Measurements from ENCODE around the gene IL17RA.

Gene IL17RA

DNA sequence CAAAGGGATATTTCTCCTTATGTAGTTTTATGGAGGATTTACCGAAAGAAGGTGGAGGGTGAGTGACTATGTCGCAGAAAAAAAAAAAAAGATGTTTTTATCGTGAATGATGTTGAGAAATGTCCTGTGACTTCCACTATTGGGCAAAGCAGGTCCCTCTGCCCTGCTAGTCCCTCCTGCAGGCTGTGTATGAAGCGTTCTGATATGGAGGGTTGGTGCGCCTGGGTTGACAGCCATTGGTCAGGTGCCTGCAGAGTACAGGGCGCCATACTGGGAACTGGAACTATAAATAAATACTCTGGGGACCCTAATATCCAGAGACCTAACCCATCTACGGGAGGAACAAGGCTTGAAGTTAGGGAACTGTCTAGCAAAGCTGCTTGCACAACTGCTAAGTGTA, 1.5 kb downstream of the IL17RA start:
- Histone ChIP-seq H3K79me1 (ENCODE audit: low read length) (peaks cover 7% of the 10 kb centered on the region), H3K4ac (ENCODE audit: low read depth, low read length) (no peak overlapping the region), H3K4me2 (ENCODE audit: low read length) (peak overlapping the region; percentile 79), H3K27me3 (ENCODE audit: insufficient read depth, low read length, poor library complexity) (no peaks in the 10 kb centered on the region), H2BK120ac (ENCODE audit: low read depth, low read length) (no peak overlapping the region), H2AK5ac (ENCODE audit: low read length) (no peak overlapping the region), H3K4me1 (ENCODE audit: control insufficient read depth, low read depth, low read length) (no peaks in the 10 kb centered on the region), H3K23ac (ENCODE audit: low read length) (no peak overlapping the region), H2BK5ac (ENCODE audit: low read length) (no peak overlapping the region), H3K79me2 (ENCODE audit: control insufficient read depth, insufficient read depth, low read length) (peaks cover 3% of the 10 kb centered on the region), H4K5ac (ENCODE audit: low read length) (no peak overlapping the region), H2BK15ac (replicated peaks; ENCODE audit: low read depth) (no peak overlapping the region), H3K56ac (ENCODE audit: low read length) (no peak overlapping the region), H3K9ac (ENCODE audit: low read length) (peak overlapping the region; percentile 89), H3K27ac (ENCODE audit: low read depth, low read length) (no peak overlapping the region), H3K36me3 (ENCODE audit: control insufficient read depth, insufficient read depth, low read length) (no peaks in the 10 kb centered on the region), H3K18ac (ENCODE audit: low read length) (no peak overlapping the region), H3K4me3 (ENCODE audit: low read length) (no peak overlapping the region), H4K8ac (ENCODE audit: low read depth, low read length) (no peak overlapping the region)
- DNase-seq, result no peak
- no CpG with 5 or more reads among the region's 7 CpGs for WGBS (ENCODE audit: extremely low coverage, insufficient coverage, low lambda C conversion rate)

DNA sequence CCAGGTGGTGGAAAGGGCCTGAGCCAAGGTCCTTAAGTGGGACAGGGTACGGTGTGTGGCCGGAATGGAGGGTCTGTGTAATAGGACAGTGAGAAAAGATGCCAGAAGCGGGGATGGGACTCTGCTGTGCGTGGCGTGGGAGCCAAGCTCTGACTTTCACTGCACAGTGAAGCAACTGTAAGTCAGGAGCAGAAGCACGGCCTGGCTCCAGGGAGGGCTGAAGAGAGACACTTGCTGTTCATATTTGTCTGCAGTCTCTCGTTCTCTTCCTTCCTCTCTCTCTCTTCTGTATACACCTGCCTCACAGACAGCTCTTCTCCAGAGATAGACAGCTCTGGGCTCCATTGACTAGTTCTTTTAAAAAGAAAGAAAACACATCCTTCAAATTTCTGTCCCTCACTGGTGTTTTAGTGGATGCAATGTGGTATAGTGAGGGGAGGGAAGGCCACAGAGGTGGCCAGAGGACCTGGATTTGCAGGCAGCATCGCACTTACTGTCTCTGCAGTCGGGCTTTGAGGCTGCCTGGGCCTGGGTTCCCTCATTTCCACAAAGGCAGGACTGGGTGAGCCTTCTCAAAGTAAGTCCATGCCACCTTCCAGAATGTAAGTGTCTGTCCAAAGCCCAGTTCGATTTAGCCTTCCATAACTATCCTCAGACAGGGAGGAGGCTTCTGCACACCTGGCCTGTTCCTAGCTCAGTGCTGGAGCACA, 2.1 kb downstream of the IL17RA start:
- no peak overlapping the region for H3K27ac ChIP-seq (ENCODE audit: low read depth, low read length)
- no peaks in the 10 kb centered on the region for H3K36me3 ChIP-seq (ENCODE audit: control insufficient read depth, insufficient read depth, low read length)
- no peak overlapping the region for H2BK5ac ChIP-seq (ENCODE audit: low read length)
- no peak overlapping the region for H3K56ac ChIP-seq (ENCODE audit: low read length)
- peaks cover 7% of the 10 kb centered on the region for H3K79me1 ChIP-seq (ENCODE audit: low read length)
- H2BK15ac ChIP-seq (replicated peaks; ENCODE audit: low read depth), result no peak overlapping the region
- H3K18ac ChIP-seq (ENCODE audit: low read length), result no peak overlapping the region
- H3K4me3 ChIP-seq (ENCODE audit: low read length), result no peak overlapping the region
- H3K4ac ChIP-seq (ENCODE audit: low read depth, low read length), result no peak overlapping the region
- DNase-seq, result no peak
- H4K5ac ChIP-seq (ENCODE audit: low read length), result no peak overlapping the region
- WGBS (ENCODE audit: extremely low coverage, insufficient coverage, low lambda C conversion rate), result no CpG with 5 or more reads among the region's 10 CpGs
- no peak overlapping the region for H4K8ac ChIP-seq (ENCODE audit: low read depth, low read length)
- H2BK120ac ChIP-seq (ENCODE audit: low read depth, low read length), result no peak overlapping the region
- H3K27me3 ChIP-seq (ENCODE audit: insufficient read depth, low read length, poor library complexity), result no peaks in the 10 kb centered on the region
- H3K23ac ChIP-seq (ENCODE audit: low read length), result peak overlapping the region; percentile 66
- no peak overlapping the region for H2AK5ac ChIP-seq (ENCODE audit: low read length)
- no peak overlapping the region for H3K4me2 ChIP-seq (ENCODE audit: low read length)
- no peaks in the 10 kb centered on the region for H3K4me1 ChIP-seq (ENCODE audit: control insufficient read depth, low read depth, low read length)
- H3K79me2 ChIP-seq (ENCODE audit: control insufficient read depth, insufficient read depth, low read length), result peaks cover 3% of the 10 kb centered on the region
- no peak overlapping the region for H3K9ac ChIP-seq (ENCODE audit: low read length)

DNA sequence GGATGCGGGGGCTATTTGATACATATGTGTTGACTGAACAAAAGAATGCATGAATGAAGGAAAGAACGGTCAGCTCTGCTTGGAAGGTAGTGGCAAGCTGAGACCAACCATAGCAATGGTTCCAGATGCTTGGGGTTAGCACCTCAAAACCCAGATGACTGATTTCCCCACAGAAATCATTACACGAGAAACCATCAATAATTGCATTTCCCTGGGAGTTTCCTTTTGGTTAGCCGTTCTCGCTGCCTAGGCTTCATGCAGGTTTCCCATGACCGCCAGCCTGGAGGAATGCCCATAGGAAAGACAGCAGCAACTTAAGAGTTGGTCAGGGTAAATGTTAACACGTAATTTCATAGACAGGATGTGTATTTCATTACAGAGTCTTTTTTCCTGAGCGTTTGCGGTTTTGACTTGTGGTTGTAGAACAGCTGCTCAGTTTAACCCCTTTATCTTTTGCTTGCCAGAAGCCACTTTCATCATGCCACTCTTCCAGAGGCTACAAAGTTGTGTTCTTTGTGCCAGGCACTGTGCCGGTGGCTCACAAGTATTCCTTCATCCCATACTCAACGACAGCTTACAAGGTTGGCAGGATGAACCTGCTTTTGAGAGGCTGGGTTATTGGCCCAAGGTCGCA, 2.8 kb downstream of the IL17RA start:
- Histone ChIP-seq H3K4me1 (ENCODE audit: control insufficient read depth, low read depth, low read length) (no peaks in the 10 kb centered on the region), H3K27me3 (ENCODE audit: insufficient read depth, low read length, poor library complexity) (no peaks in the 10 kb centered on the region), H4K8ac (ENCODE audit: low read depth, low read length) (no peak overlapping the region), H2AK5ac (ENCODE audit: low read length) (no peak overlapping the region), H3K9ac (ENCODE audit: low read length) (no peak overlapping the region), H4K5ac (ENCODE audit: low read length) (no peak overlapping the region), H3K23ac (ENCODE audit: low read length) (peak overlapping the region; percentile 66), H3K18ac (ENCODE audit: low read length) (no peak overlapping the region), H3K56ac (ENCODE audit: low read length) (no peak overlapping the region), H3K36me3 (ENCODE audit: control insufficient read depth, insufficient read depth, low read length) (no peaks in the 10 kb centered on the region), H2BK120ac (ENCODE audit: low read depth, low read length) (no peak overlapping the region), H3K4me3 (ENCODE audit: low read length) (no peak overlapping the region), H3K4me2 (ENCODE audit: low read length) (no peak overlapping the region), H3K4ac (ENCODE audit: low read depth, low read length) (no peak overlapping the region), H2BK5ac (ENCODE audit: low read length) (no peak overlapping the region), H3K79me1 (ENCODE audit: low read length) (peaks cover 7% of the 10 kb centered on the region), H3K79me2 (ENCODE audit: control insufficient read depth, insufficient read depth, low read length) (peaks cover 3% of the 10 kb centered on the region), H3K27ac (ENCODE audit: low read depth, low read length) (no peak overlapping the region), H2BK15ac (replicated peaks; ENCODE audit: low read depth) (no peak overlapping the region)
- no CpG with 5 or more reads among the region's 12 CpGs for WGBS (ENCODE audit: extremely low coverage, insufficient coverage, low lambda C conversion rate)
- DNase-seq, result no peak

DNA sequence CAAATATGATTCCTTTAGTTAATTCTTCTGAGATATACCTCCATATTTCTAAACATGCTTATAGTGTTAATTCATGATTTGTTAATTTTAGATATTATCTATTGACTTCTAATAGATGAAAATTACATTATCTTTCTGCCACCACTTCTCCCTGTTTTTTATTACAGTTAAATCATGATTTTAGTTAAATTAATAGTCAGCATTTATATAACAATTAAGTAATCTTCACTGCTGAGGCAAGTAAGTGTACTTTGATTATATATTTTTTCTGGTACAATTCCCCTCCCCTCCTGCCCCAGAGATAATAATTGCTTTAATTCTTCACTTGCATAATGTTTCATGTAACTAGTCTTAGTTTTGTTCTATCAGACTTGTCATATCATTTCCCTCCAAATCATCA, 5.8 kb downstream of the IL17RA start:
- no peak for DNase-seq
- H3K27me3 ChIP-seq (ENCODE audit: insufficient read depth, low read length, poor library complexity), result no peaks in the 10 kb centered on the region
- H3K4me1 ChIP-seq (ENCODE audit: control insufficient read depth, low read depth, low read length), result no peaks in the 10 kb centered on the region
- no peak overlapping the region for H3K27ac ChIP-seq (ENCODE audit: low read depth, low read length)
- peaks cover 10% of the 10 kb centered on the region for H3K79me1 ChIP-seq (ENCODE audit: low read length)
- H3K18ac ChIP-seq (ENCODE audit: low read length), result no peak overlapping the region
- no peak overlapping the region for H4K5ac ChIP-seq (ENCODE audit: low read length)
- H3K23ac ChIP-seq (ENCODE audit: low read length), result no peak overlapping the region
- no peak overlapping the region for H3K56ac ChIP-seq (ENCODE audit: low read length)
- H2AK5ac ChIP-seq (ENCODE audit: low read length), result no peak overlapping the region
- no peak overlapping the region for H2BK15ac ChIP-seq (replicated peaks; ENCODE audit: low read depth)
- H3K79me2 ChIP-seq (ENCODE audit: control insufficient read depth, insufficient read depth, low read length), result peaks cover 3% of the 10 kb centered on the region
- no peak overlapping the region for H3K4me2 ChIP-seq (ENCODE audit: low read length)
- no peak overlapping the region for H3K4ac ChIP-seq (ENCODE audit: low read depth, low read length)
- no peak overlapping the region for H4K8ac ChIP-seq (ENCODE audit: low read depth, low read length)
- H3K4me3 ChIP-seq (ENCODE audit: low read length), result no peak overlapping the region
- H2BK120ac ChIP-seq (ENCODE audit: low read depth, low read length), result no peak overlapping the region
- no peaks in the 10 kb centered on the region for H3K36me3 ChIP-seq (ENCODE audit: control insufficient read depth, insufficient read depth, low read length)
- no peak overlapping the region for H2BK5ac ChIP-seq (ENCODE audit: low read length)
- no peak overlapping the region for H3K9ac ChIP-seq (ENCODE audit: low read length)

DNA sequence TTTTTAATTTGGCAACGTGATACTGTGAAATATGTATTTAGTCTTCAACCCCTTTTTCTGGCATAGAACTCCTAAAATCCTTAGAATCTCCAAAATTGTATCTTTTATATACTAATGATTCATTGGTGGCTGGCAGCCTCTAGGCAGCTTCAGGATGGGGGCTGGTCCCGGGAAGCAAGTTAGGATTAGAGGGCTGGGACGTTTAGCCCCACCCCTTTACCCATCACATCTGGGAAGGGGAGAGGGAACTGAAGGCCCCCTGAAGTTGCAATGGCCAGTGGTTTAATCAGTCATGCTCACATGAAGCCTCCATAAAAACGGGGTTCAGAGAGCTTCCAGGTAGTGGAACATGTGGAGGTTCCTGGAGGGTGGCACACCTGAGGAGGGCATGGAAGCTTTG, 7.1 kb downstream of the IL17RA start:
- no peak overlapping the region for H3K4me2 ChIP-seq (ENCODE audit: low read length)
- no peak overlapping the region for H3K56ac ChIP-seq (ENCODE audit: low read length)
- peaks cover 13% of the 10 kb centered on the region for H3K79me1 ChIP-seq (ENCODE audit: low read length)
- H2BK120ac ChIP-seq (ENCODE audit: low read depth, low read length), result no peak overlapping the region
- no peak overlapping the region for H3K27ac ChIP-seq (ENCODE audit: low read depth, low read length)
- H4K5ac ChIP-seq (ENCODE audit: low read length), result no peak overlapping the region
- no peak for DNase-seq
- no peaks in the 10 kb centered on the region for H3K36me3 ChIP-seq (ENCODE audit: control insufficient read depth, insufficient read depth, low read length)
- no peak overlapping the region for H3K9ac ChIP-seq (ENCODE audit: low read length)
- no peak overlapping the region for H2BK5ac ChIP-seq (ENCODE audit: low read length)
- no peak overlapping the region for H2BK15ac ChIP-seq (replicated peaks; ENCODE audit: low read depth)
- no peak overlapping the region for H3K4me3 ChIP-seq (ENCODE audit: low read length)
- no peaks in the 10 kb centered on the region for H3K27me3 ChIP-seq (ENCODE audit: insufficient read depth, low read length, poor library complexity)
- no peak overlapping the region for H3K23ac ChIP-seq (ENCODE audit: low read length)
- H4K8ac ChIP-seq (ENCODE audit: low read depth, low read length), result no peak overlapping the region
- peaks cover 6% of the 10 kb centered on the region for H3K79me2 ChIP-seq (ENCODE audit: control insufficient read depth, insufficient read depth, low read length)
- no peaks in the 10 kb centered on the region for H3K4me1 ChIP-seq (ENCODE audit: control insufficient read depth, low read depth, low read length)
- no peak overlapping the region for H3K4ac ChIP-seq (ENCODE audit: low read depth, low read length)
- no peak overlapping the region for H2AK5ac ChIP-seq (ENCODE audit: low read length)
- H3K18ac ChIP-seq (ENCODE audit: low read length), result no peak overlapping the region
- no CpG with 5 or more reads among the region's 4 CpGs for WGBS (ENCODE audit: extremely low coverage, insufficient coverage, low lambda C conversion rate)

DNA sequence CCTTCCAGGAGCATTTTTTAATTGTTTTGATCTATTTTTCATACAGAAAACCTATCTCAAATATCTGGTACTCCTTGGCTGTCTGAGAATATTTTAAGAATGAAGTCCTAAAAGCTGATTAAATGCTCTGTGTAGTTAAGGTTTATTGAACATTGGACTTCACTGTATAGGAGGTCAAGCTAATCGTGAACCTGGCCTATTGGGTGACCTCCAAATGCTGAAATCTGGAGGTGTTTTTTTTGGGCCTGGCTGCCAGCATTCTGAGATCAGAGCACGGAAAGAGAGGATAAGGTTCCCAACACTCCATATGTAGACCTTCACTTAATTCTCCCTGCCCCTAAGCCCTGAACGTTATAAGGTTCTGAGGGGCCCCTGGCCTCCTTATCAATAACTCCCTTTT, 8.3 kb downstream of the IL17RA start:
- no peak overlapping the region for H3K4me2 ChIP-seq (ENCODE audit: low read length)
- H3K27ac ChIP-seq (ENCODE audit: low read depth, low read length), result no peak overlapping the region
- no CpG with 5 or more reads among the region's 3 CpGs for WGBS (ENCODE audit: extremely low coverage, insufficient coverage, low lambda C conversion rate)
- DNase-seq, result no peak
- no peak overlapping the region for H3K23ac ChIP-seq (ENCODE audit: low read length)
- H3K9ac ChIP-seq (ENCODE audit: low read length), result no peak overlapping the region
- H3K79me1 ChIP-seq (ENCODE audit: low read length), result peaks cover 10% of the 10 kb centered on the region
- no peak overlapping the region for H4K5ac ChIP-seq (ENCODE audit: low read length)
- H3K79me2 ChIP-seq (ENCODE audit: control insufficient read depth, insufficient read depth, low read length), result peaks cover 5% of the 10 kb centered on the region
- no peak overlapping the region for H2AK5ac ChIP-seq (ENCODE audit: low read length)
- H2BK120ac ChIP-seq (ENCODE audit: low read depth, low read length), result no peak overlapping the region
- no peaks in the 10 kb centered on the region for H3K27me3 ChIP-seq (ENCODE audit: insufficient read depth, low read length, poor library complexity)
- H3K4me3 ChIP-seq (ENCODE audit: low read length), result no peak overlapping the region
- no peak overlapping the region for H3K18ac ChIP-seq (ENCODE audit: low read length)
- H3K4me1 ChIP-seq (ENCODE audit: control insufficient read depth, low read depth, low read length), result no peaks in the 10 kb centered on the region
- no peak overlapping the region for H3K4ac ChIP-seq (ENCODE audit: low read depth, low read length)
- no peak overlapping the region for H4K8ac ChIP-seq (ENCODE audit: low read depth, low read length)
- no peak overlapping the region for H3K56ac ChIP-seq (ENCODE audit: low read length)
- no peak overlapping the region for H2BK5ac ChIP-seq (ENCODE audit: low read length)
- H2BK15ac ChIP-seq (replicated peaks; ENCODE audit: low read depth), result no peak overlapping the region
- H3K36me3 ChIP-seq (ENCODE audit: control insufficient read depth, insufficient read depth, low read length), result no peaks in the 10 kb centered on the region

All from mesendoderm (in vitro differentiated cells).